ENCODE data around the gene NANS. TPM values are rescaled to one million over a fixed set of nuclear protein-coding genes. Genes with fewer than 3 reads are reported as not detected.
A peak's percentile ranks its signal among the peaks of the same experiment; 100 is the strongest.

The NANS gene
- total RNA-seq, 1 donor from 2014 or later = 39.5 TPM

DNA sequence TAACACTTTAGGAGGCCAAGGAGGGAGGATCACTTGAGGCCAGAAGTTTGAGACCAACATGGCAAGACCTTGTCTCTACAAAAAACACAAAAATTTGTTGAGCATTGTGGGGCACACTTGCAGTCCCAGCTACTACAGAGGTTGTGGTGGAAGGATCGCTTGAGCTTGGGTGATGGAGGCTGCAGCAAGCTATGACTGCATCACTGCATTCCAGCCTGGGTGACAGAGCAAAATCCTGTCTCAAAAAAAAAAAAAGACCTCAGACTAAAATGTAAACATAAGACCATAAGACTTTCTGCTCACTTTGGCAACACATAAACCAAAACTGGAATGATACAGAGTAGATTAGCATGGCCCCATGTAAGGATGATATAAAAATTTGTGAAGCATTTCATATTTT is 24.6 kb upstream of the NANS start:
- no peaks in the 10 kb centered on the region for H3K9me3 Mint-ChIP-seq

GRCh38 chr9:98034593-98035546 is 21.7 kb upstream of the NANS start:
- H3K27ac Mint-ChIP-seq = no peak overlapping the region
- H3K27me3 Mint-ChIP-seq (ENCODE audit: low read depth) = peaks cover 8% of the 10 kb centered on the region

More for the DNA sequence above, 24.6 kb upstream of the NANS start:
- TF ChIP-seq CTCF (IDR thresholded peaks at IDR 0.05; ENCODE audit: unreplicated experiment) = no peak
- Mint-ChIP-seq H3K36me3 (no peaks in the 10 kb centered on the region), H3K4me3 (no peak overlapping the region), H3K27me3 (ENCODE audit: low read depth) (peaks cover 1% of the 10 kb centered on the region), H3K4me1 (no peaks in the 10 kb centered on the region), H3K27ac (no peak overlapping the region)
- DNase-seq (ENCODE audit: low spot score in 2 of 2, unreplicated experiment in 2 of 2) = no peak

GRCh38 chr9:98037357-98037756 is 19.2 kb upstream of the NANS start:
- Mint-ChIP-seq H3K27me3 (ENCODE audit: low read depth) (peaks cover 12% of the 10 kb centered on the region), H3K9me3 (no peaks in the 10 kb centered on the region), H3K4me3 (no peak overlapping the region), H3K4me1 (no peaks in the 10 kb centered on the region), H3K36me3 (no peaks in the 10 kb centered on the region), H3K27ac (no peak overlapping the region)
- DNase-seq (ENCODE audit: low spot score in 2 of 2, unreplicated experiment in 2 of 2) = no peak
- no peak for TF ChIP-seq CTCF (IDR thresholded peaks at IDR 0.05; ENCODE audit: unreplicated experiment)

More at GRCh38 chr9:98034593-98035546, 21.7 kb upstream of the NANS start:
- H3K36me3 Mint-ChIP-seq = no peaks in the 10 kb centered on the region
- H3K4me3 Mint-ChIP-seq = no peak overlapping the region
- no peaks in the 10 kb centered on the region for H3K4me1 Mint-ChIP-seq
- peak; percentile 80 for TF ChIP-seq CTCF (IDR thresholded peaks at IDR 0.05; ENCODE audit: unreplicated experiment)
- DNase-seq (ENCODE audit: low spot score in 2 of 2, unreplicated experiment in 2 of 2) = peak; percentile 71 to 86
- no peaks in the 10 kb centered on the region for H3K9me3 Mint-ChIP-seq

DNA sequence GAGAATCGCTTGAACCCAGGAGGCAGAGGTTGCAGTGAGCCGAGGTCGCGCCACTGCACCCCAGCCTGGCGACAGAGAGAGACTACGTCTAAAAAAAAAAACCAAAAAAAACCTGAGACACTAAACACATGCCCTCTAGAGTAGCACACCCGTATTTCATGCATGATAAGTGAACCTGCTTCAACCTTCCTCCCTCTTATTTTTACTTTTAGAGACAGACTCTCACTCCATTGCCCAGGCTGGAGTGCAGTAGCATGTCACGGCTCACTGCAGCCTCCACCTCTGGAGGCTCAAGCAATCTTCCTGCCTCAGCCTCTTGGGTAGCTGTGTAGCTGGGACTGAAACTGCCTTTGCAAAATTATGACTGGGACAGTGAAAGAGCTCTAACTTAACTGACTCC is 17.6 kb upstream of the NANS start:
- no peaks in the 10 kb centered on the region for H3K36me3 Mint-ChIP-seq
- H3K27ac Mint-ChIP-seq = no peak overlapping the region
- H3K4me1 Mint-ChIP-seq = no peaks in the 10 kb centered on the region
- no peak for DNase-seq (ENCODE audit: low spot score in 2 of 2, unreplicated experiment in 2 of 2)
- TF ChIP-seq CTCF (IDR thresholded peaks at IDR 0.05; ENCODE audit: unreplicated experiment) = no peak
- no peaks in the 10 kb centered on the region for H3K9me3 Mint-ChIP-seq
- H3K27me3 Mint-ChIP-seq (ENCODE audit: low read depth) = peaks cover 13% of the 10 kb centered on the region
- no peak overlapping the region for H3K4me3 Mint-ChIP-seq

DNA sequence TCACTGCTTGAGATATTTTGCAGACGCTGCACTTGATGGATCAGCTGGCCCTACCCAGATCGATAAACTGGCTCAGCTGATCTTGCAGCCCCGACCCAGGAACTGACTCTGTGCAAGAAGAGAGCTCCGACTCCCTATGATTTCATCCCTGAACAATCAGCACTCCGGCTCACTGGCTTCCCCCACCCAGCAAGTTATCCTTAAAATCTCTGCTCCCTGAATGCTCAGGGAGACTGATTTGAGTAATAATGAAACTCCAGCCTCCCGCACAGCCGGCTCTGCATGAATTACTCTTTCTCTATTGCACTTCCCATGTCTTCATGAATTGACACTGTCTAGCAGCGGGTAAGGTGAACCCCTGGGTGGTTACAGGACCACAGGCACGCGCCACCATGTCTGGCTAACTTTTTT is 16.9 kb upstream of the NANS start:
- no peak overlapping the region for H3K4me3 Mint-ChIP-seq
- no peak overlapping the region for H3K27ac Mint-ChIP-seq
- no peaks in the 10 kb centered on the region for H3K4me1 Mint-ChIP-seq
- no peaks in the 10 kb centered on the region for H3K9me3 Mint-ChIP-seq
- H3K36me3 Mint-ChIP-seq = no peaks in the 10 kb centered on the region
- DNase-seq (ENCODE audit: low spot score in 2 of 2, unreplicated experiment in 2 of 2) = no peak
- peaks cover 13% of the 10 kb centered on the region for H3K27me3 Mint-ChIP-seq (ENCODE audit: low read depth)
- no peak for TF ChIP-seq CTCF (IDR thresholded peaks at IDR 0.05; ENCODE audit: unreplicated experiment)

All from mesothelial cell of epicardium (in vitro differentiated cells).